ENCODE results near the gene ARMC6. TPM values are rescaled to one million over a fixed set of nuclear protein-coding genes. Genes with fewer than 3 reads are reported as not detected.
A peak's percentile ranks its signal among the peaks of the same experiment; 100 is the strongest.

Gene ARMC6
- total and polyA plus RNA-seq, 2 donors: 32.6 to 36.6 TPM

GRCh38 chr19:19074196-19074882, 40.9 kb downstream of the ARMC6 start:
- H3K36me3 ChIP-seq (ENCODE audit: control insufficient read depth in 2 of 2, insufficient read depth in 2 of 2, low read length in 1 of 2): peaks cover 10 to 24% of the 10 kb centered on the region in 2 donors
- WGBS: 89% methylated on average over 13 of the region's 13 CpGs
- H3K27me3 ChIP-seq (ENCODE audit: control insufficient read depth in 2 of 2, insufficient read depth in 1 of 2, low read length in 1 of 2): no peaks in the 10 kb centered on the region
- peak overlapping the region in 1 of 2 donors; percentile 50 for H3K27ac ChIP-seq (ENCODE audit: low read depth in 1 of 2, low read length in 1 of 2)
- H3K4me3 ChIP-seq (ENCODE audit: low read length in 2 of 2): no peak overlapping the region
- no peaks in the 10 kb centered on the region for H3K9me3 ChIP-seq (ENCODE audit: control insufficient read depth in 2 of 2, insufficient read depth in 1 of 2, low read length in 1 of 2)
- peaks cover 0 to 10% of the 10 kb centered on the region in 2 donors for H3K4me1 ChIP-seq (ENCODE audit: control insufficient read depth in 2 of 2, insufficient read depth in 2 of 2, low read length in 2 of 2)
- no peak for DNase-seq (ENCODE audit: low read depth in 6 of 9, low spot score in 9 of 9)

GRCh38 chr19:19075126-19075525, 41.7 kb downstream of the ARMC6 start:
- H3K27me3 ChIP-seq (ENCODE audit: control insufficient read depth in 2 of 2, insufficient read depth in 1 of 2, low read length in 1 of 2): no peaks in the 10 kb centered on the region
- H3K9me3 ChIP-seq (ENCODE audit: control insufficient read depth in 2 of 2, insufficient read depth in 1 of 2, low read length in 1 of 2): no peaks in the 10 kb centered on the region
- H3K4me3 ChIP-seq (ENCODE audit: low read length in 2 of 2): no peak overlapping the region
- H3K36me3 ChIP-seq (ENCODE audit: control insufficient read depth in 2 of 2, insufficient read depth in 2 of 2, low read length in 1 of 2): peaks cover 10 to 24% of the 10 kb centered on the region in 2 donors
- WGBS: 98% methylated on average over 8 of the region's 8 CpGs
- no peak overlapping the region for H3K27ac ChIP-seq (ENCODE audit: low read depth in 1 of 2, low read length in 1 of 2)
- DNase-seq (ENCODE audit: low read depth in 6 of 9, low spot score in 9 of 9): no peak
- peaks cover 0 to 9% of the 10 kb centered on the region in 2 donors for H3K4me1 ChIP-seq (ENCODE audit: control insufficient read depth in 2 of 2, insufficient read depth in 2 of 2, low read length in 2 of 2)

GRCh38 chr19:19076476-19076875, 43.1 kb downstream of the ARMC6 start:
- 96% methylated on average over 1 of the region's 1 CpG for WGBS
- H3K27ac ChIP-seq (ENCODE audit: low read depth in 1 of 2, low read length in 1 of 2): no peak overlapping the region
- H3K4me3 ChIP-seq (ENCODE audit: low read length in 2 of 2): no peak overlapping the region
- peaks cover 0 to 9% of the 10 kb centered on the region in 2 donors for H3K4me1 ChIP-seq (ENCODE audit: control insufficient read depth in 2 of 2, insufficient read depth in 2 of 2, low read length in 2 of 2)
- H3K36me3 ChIP-seq (ENCODE audit: control insufficient read depth in 2 of 2, insufficient read depth in 2 of 2, low read length in 1 of 2): peaks cover 11 to 18% of the 10 kb centered on the region in 2 donors
- no peaks in the 10 kb centered on the region for H3K9me3 ChIP-seq (ENCODE audit: control insufficient read depth in 2 of 2, insufficient read depth in 1 of 2, low read length in 1 of 2)
- H3K27me3 ChIP-seq (ENCODE audit: control insufficient read depth in 2 of 2, insufficient read depth in 1 of 2, low read length in 1 of 2): no peaks in the 10 kb centered on the region
- DNase-seq (ENCODE audit: low read depth in 6 of 9, low spot score in 9 of 9): no peak

GRCh38 chr19:19077103-19077502, 43.7 kb downstream of the ARMC6 start:
- Histone ChIP-seq H3K36me3 (ENCODE audit: control insufficient read depth in 2 of 2, insufficient read depth in 2 of 2, low read length in 1 of 2) (peaks cover 8 to 18% of the 10 kb centered on the region in 2 donors), H3K4me3 (ENCODE audit: low read length in 2 of 2) (no peak overlapping the region), H3K27me3 (ENCODE audit: control insufficient read depth in 2 of 2, insufficient read depth in 1 of 2, low read length in 1 of 2) (no peaks in the 10 kb centered on the region), H3K27ac (ENCODE audit: low read depth in 1 of 2, low read length in 1 of 2) (no peak overlapping the region), H3K4me1 (ENCODE audit: control insufficient read depth in 2 of 2, insufficient read depth in 2 of 2, low read length in 2 of 2) (peaks cover 0 to 9% of the 10 kb centered on the region in 2 donors), H3K9me3 (ENCODE audit: control insufficient read depth in 2 of 2, insufficient read depth in 1 of 2, low read length in 1 of 2) (no peaks in the 10 kb centered on the region)
- DNase-seq (ENCODE audit: low read depth in 6 of 9, low spot score in 9 of 9): no peak
- WGBS: 98% methylated on average over 7 of the region's 7 CpGs

- H3K9me3 ChIP-seq (ENCODE audit: control insufficient read depth in 2 of 2, insufficient read depth in 1 of 2, low read length in 1 of 2): no peaks in the 10 kb centered on the region
- DNase-seq (ENCODE audit: low read depth in 6 of 9, low spot score in 9 of 9): no peak
- H3K36me3 ChIP-seq (ENCODE audit: control insufficient read depth in 2 of 2, insufficient read depth in 2 of 2, low read length in 1 of 2): peaks cover 12% of the 10 kb centered on the region in 2 donors
- no peaks in the 10 kb centered on the region for H3K27me3 ChIP-seq (ENCODE audit: control insufficient read depth in 2 of 2, insufficient read depth in 1 of 2, low read length in 1 of 2)
- WGBS: 98% methylated on average over 6 of the region's 6 CpGs
- no peak overlapping the region for H3K4me3 ChIP-seq (ENCODE audit: low read length in 2 of 2)
- peaks cover 0 to 8% of the 10 kb centered on the region in 2 donors for H3K4me1 ChIP-seq (ENCODE audit: control insufficient read depth in 2 of 2, insufficient read depth in 2 of 2, low read length in 2 of 2)
- no peak overlapping the region for H3K27ac ChIP-seq (ENCODE audit: low read depth in 1 of 2, low read length in 1 of 2)
Observed at GRCh38 chr19:19078801-19079200, 45.4 kb downstream of the ARMC6 start.

- Histone ChIP-seq H3K27ac (ENCODE audit: low read depth in 1 of 2, low read length in 1 of 2) (no peak overlapping the region), H3K4me3 (ENCODE audit: low read length in 2 of 2) (no peak overlapping the region), H3K9me3 (ENCODE audit: control insufficient read depth in 2 of 2, insufficient read depth in 1 of 2, low read length in 1 of 2) (no peaks in the 10 kb centered on the region), H3K4me1 (ENCODE audit: control insufficient read depth in 2 of 2, insufficient read depth in 2 of 2, low read length in 2 of 2) (peaks cover 0 to 1% of the 10 kb centered on the region in 2 donors), H3K27me3 (ENCODE audit: control insufficient read depth in 2 of 2, insufficient read depth in 1 of 2, low read length in 1 of 2) (no peaks in the 10 kb centered on the region), H3K36me3 (ENCODE audit: control insufficient read depth in 2 of 2, insufficient read depth in 2 of 2, low read length in 1 of 2) (peaks cover 8 to 12% of the 10 kb centered on the region in 2 donors)
- DNase-seq (ENCODE audit: low read depth in 6 of 9, low spot score in 9 of 9): no peak
- 96% methylated on average over 1 of the region's 1 CpG for WGBS
Observed at GRCh38 chr19:19079571-19079970, 46.2 kb downstream of the ARMC6 start.

- peaks cover 5 to 10% of the 10 kb centered on the region in 2 donors for H3K36me3 ChIP-seq (ENCODE audit: control insufficient read depth in 2 of 2, insufficient read depth in 2 of 2, low read length in 1 of 2)
- WGBS: 97% methylated on average over 16 of the region's 16 CpGs
- H3K4me3 ChIP-seq (ENCODE audit: low read length in 2 of 2): no peak overlapping the region
- H3K9me3 ChIP-seq (ENCODE audit: control insufficient read depth in 2 of 2, insufficient read depth in 1 of 2, low read length in 1 of 2): no peaks in the 10 kb centered on the region
- DNase-seq (ENCODE audit: low read depth in 6 of 9, low spot score in 9 of 9): no peak
- no peaks in the 10 kb centered on the region for H3K4me1 ChIP-seq (ENCODE audit: control insufficient read depth in 2 of 2, insufficient read depth in 2 of 2, low read length in 2 of 2)
- no peak overlapping the region for H3K27ac ChIP-seq (ENCODE audit: low read depth in 1 of 2, low read length in 1 of 2)
- H3K27me3 ChIP-seq (ENCODE audit: control insufficient read depth in 2 of 2, insufficient read depth in 1 of 2, low read length in 1 of 2): no peaks in the 10 kb centered on the region
Observed at GRCh38 chr19:19081642-19082151, 48.3 kb downstream of the ARMC6 start.

GRCh38 chr19:19083413-19084178, 50.2 kb downstream of the ARMC6 start:
- no peaks in the 10 kb centered on the region for H3K27me3 ChIP-seq (ENCODE audit: control insufficient read depth in 2 of 2, insufficient read depth in 1 of 2, low read length in 1 of 2)
- DNase-seq (ENCODE audit: low read depth in 6 of 9, low spot score in 9 of 9): no peak
- H3K36me3 ChIP-seq (ENCODE audit: control insufficient read depth in 2 of 2, insufficient read depth in 2 of 2, low read length in 1 of 2): peaks cover 5 to 10% of the 10 kb centered on the region in 2 donors
- no peak overlapping the region for H3K4me3 ChIP-seq (ENCODE audit: low read length in 2 of 2)
- H3K4me1 ChIP-seq (ENCODE audit: control insufficient read depth in 2 of 2, insufficient read depth in 2 of 2, low read length in 2 of 2): no peaks in the 10 kb centered on the region
- H3K9me3 ChIP-seq (ENCODE audit: control insufficient read depth in 2 of 2, insufficient read depth in 1 of 2, low read length in 1 of 2): no peaks in the 10 kb centered on the region
- 96% methylated on average over 10 of the region's 10 CpGs for WGBS
- no peak overlapping the region for H3K27ac ChIP-seq (ENCODE audit: low read depth in 1 of 2, low read length in 1 of 2)

GRCh38 chr19:19087676-19088075, 54.3 kb downstream of the ARMC6 start:
- 98% methylated on average over 2 of the region's 2 CpGs for WGBS
- Histone ChIP-seq H3K36me3 (ENCODE audit: control insufficient read depth in 2 of 2, insufficient read depth in 2 of 2, low read length in 1 of 2) (peaks cover 8 to 12% of the 10 kb centered on the region in 2 donors), H3K27ac (ENCODE audit: low read depth in 1 of 2, low read length in 1 of 2) (no peak overlapping the region), H3K27me3 (ENCODE audit: control insufficient read depth in 2 of 2, insufficient read depth in 1 of 2, low read length in 1 of 2) (no peaks in the 10 kb centered on the region), H3K4me1 (ENCODE audit: control insufficient read depth in 2 of 2, insufficient read depth in 2 of 2, low read length in 2 of 2) (no peaks in the 10 kb centered on the region), H3K4me3 (ENCODE audit: low read length in 2 of 2) (no peak overlapping the region), H3K9me3 (ENCODE audit: control insufficient read depth in 2 of 2, insufficient read depth in 1 of 2, low read length in 1 of 2) (no peaks in the 10 kb centered on the region)
- no peak for DNase-seq (ENCODE audit: low read depth in 6 of 9, low spot score in 9 of 9)

All from thymus (tissue), 11 donors.